AG10803 (cell line): ENCODE results near the gene CALML5.

ENCODE experiments used
- DNase-seq: peaks from one replicate; pipeline ENCODE4 v3.0.0; 2010; ENCODE audit warnings: low read depth
- H3K4me3 ChIP-seq: 2 replicates; pipeline ENCODE4 v1.5.1; 2011; ENCODE audit warnings: mild to moderate bottlenecking, low read length, control low read depth
- CTCF ChIP-seq: conservative IDR thresholded peaks from 2 replicates; pipeline ENCODE4 v1.5.1; 2011; ENCODE audit warnings: mild to moderate bottlenecking, low read length, control low read depth, inconsistent platforms

Gene CALML5

DNA sequence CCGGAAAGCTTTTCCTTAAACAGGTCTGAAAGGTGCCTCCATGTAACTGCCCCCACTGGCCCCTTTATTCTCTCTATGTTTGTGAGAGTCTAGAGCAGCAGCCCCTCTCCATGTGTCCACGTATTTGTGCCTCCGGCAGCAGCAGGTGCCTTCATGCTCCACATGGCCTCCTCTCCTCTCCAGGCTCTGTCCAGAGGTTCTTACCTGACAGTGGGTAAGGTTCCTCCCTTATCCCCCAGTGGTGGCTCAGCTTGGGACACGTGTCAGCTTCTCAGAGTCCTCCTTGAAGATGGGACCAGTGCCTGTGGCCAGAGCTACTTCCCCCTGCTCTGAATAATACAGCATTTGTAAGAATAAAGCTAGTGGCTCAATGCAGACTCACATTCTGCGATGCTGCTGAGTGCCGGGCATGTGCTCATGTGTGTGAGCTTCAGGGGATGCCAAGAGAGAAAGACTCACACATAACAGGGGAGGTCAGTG is 33.3 kb upstream of the CALML5 start:
- no peak for DNase-seq
- no peak for TF ChIP-seq CTCF
- H3K4me3 ChIP-seq, result no peak overlapping the region

GRCh38 chr10:5532307-5532605 is 32.9 kb upstream of the CALML5 start:
- no peak overlapping the region for H3K4me3 ChIP-seq
- DNase-seq, result no peak
- TF ChIP-seq CTCF, result no peak

DNA sequence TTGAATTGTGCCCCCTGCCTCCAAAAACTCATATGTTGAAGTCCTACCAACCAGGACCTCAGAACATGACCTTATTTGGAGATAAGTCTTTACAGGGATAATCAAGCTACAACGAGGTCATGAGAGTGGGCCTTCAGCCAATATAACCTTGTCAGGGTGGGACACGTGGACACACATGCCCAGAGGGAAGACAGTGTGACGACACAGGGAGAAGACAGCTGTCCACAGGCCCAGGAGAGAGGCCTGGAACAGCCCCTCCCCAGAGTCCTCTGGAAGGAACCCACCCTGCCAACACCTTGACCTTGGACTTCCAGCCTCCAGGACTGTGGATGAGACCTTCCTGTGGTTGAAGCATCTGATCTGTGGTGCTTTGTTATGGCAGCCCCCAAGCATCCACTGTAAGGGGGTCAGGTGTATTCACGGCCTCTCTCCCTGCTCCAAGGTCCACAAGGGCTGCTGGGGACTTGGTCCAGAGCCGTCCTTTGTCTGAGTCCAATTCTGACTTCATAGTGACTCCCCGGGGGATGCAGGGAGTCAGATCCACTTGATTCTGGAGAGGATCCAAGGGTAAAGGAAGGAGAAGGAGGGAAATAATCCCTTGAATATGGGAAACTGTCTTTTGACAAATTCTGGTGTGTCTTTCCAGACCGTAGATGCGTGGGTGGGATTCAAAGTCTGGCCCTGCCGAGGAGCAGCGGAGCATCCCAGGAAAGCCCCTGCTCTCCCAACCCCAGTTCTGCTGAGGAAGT is 32.4 kb upstream of the CALML5 start:
- DNase-seq, result no peak
- no peak overlapping the region for H3K4me3 ChIP-seq
- no peak for TF ChIP-seq CTCF

GRCh38 chr10:5530846-5531557 is 31.6 kb upstream of the CALML5 start:
- TF ChIP-seq CTCF, result no peak
- no peak overlapping the region for H3K4me3 ChIP-seq
- no peak for DNase-seq

GRCh38 chr10:5530412-5530806 is 31.0 kb upstream of the CALML5 start:
- H3K4me3 ChIP-seq, result no peak overlapping the region
- no peak for DNase-seq
- TF ChIP-seq CTCF, result no peak

GRCh38 chr10:5529702-5530411 is 30.5 kb upstream of the CALML5 start:
- TF ChIP-seq CTCF, result no peak
- no peak overlapping the region for H3K4me3 ChIP-seq
- DNase-seq, result no peak
